HEK293 (cell line): Measurements from ENCODE around the gene SMAD2.

Experiments used
- ATF2 ChIP-seq: fragments of 450-650 bp; formaldehyde crosslinking; IDR thresholded peaks from 2 replicates; pipeline ENCODE4 v1.5.1; 2016; ENCODE audit warnings: missing biosample characterization, missing genetic modification characterization, low read depth
- CTCF ChIP-seq: fragments of 450-650 bp; formaldehyde crosslinking; IDR thresholded peaks from 2 replicates; pipeline ENCODE4 v1.5.1; 2016; ENCODE audit warnings: missing biosample characterization, missing genetic modification characterization
- ELK4 ChIP-seq: IDR thresholded peaks from 2 replicates; pipeline ENCODE4 v1.6.1; 2011; ENCODE audit warnings: mild to moderate bottlenecking, low read depth, low read length, borderline replicate concordance
- SALL2 ChIP-seq: fragments of 450-650 bp; formaldehyde crosslinking; IDR thresholded peaks from 2 replicates; pipeline ENCODE4 v1.5.0; 2017; ENCODE audit warnings: missing biosample characterization, mild to moderate bottlenecking, missing genetic modification characterization, borderline replicate concordance
- SP2 ChIP-seq: fragments of 450-650 bp; formaldehyde crosslinking; IDR thresholded peaks from 2 replicates; pipeline ENCODE4 v1.5.1; 2016; ENCODE audit warnings: missing biosample characterization, missing genetic modification characterization
- TCF7L2 ChIP-seq: IDR thresholded peaks from 2 replicates; pipeline ENCODE4 v1.6.1; 2011; ENCODE audit warnings: low read depth, mild to moderate bottlenecking, inconsistent platforms, low read length, moderate library complexity, borderline replicate concordance
- ZEB2 ChIP-seq: fragments of 450-650 bp; formaldehyde crosslinking; IDR thresholded peaks from 2 replicates; pipeline ENCODE4 v1.5.1; 2016; ENCODE audit warnings: missing biosample characterization, missing genetic modification characterization
- ZNF274 ChIP-seq, 2 experiments: fragments of 200-500 bp in 1 of 2; fragments of 450-650 bp in 1 of 2; sonication (Bioruptor generic) in 1 of 2; formaldehyde crosslinking in 1 of 2; IDR thresholded peaks; 2 replicates each; pipeline versions ENCODE4 v1.5.1 to v1.6.1; 2014 to 2016; ENCODE audit warnings: borderline replicate concordance in 1 of 2, inconsistent platforms in 1 of 2, low read length in 1 of 2, missing biosample characterization in 1 of 2, missing genetic modification characterization in 1 of 2
- ZNF280D ChIP-seq: fragments of 450-650 bp; formaldehyde crosslinking; IDR thresholded peaks from 2 replicates; pipeline ENCODE4 v1.5.1; 2016; ENCODE audit warnings: missing biosample characterization, missing genetic modification characterization
- ZNF513 ChIP-seq: fragments of 450-650 bp; IDR thresholded peaks from 2 replicates; pipeline ENCODE4 v1.5.1; 2018; ENCODE audit warnings: missing biosample characterization, missing genetic modification characterization
- ZNF544 ChIP-seq: fragments of 450-650 bp; formaldehyde crosslinking; IDR thresholded peaks from 2 replicates; pipeline ENCODE4 v1.5.0; 2017; ENCODE audit warnings: missing biosample characterization, missing genetic modification characterization
- ZNF670 ChIP-seq: fragments of 450-650 bp; formaldehyde crosslinking; IDR thresholded peaks from 2 replicates; pipeline ENCODE4 v1.5.1; 2016; ENCODE audit warnings: missing biosample characterization, missing genetic modification characterization, low read depth
- ZSCAN18 ChIP-seq: fragments of 450-650 bp; formaldehyde crosslinking; IDR thresholded peaks from 2 replicates; pipeline ENCODE4 v1.5.1; 2016; ENCODE audit warnings: missing biosample characterization, missing genetic modification characterization

- no peak for TF ChIP-seq CTCF (tag by site-specific recombination)
- TF ChIP-seq ZNF280D (tag by site-specific recombination) = no peak
- TF ChIP-seq SALL2 (tag by site-specific recombination) = no peak
- no peak for TF ChIP-seq ZSCAN18
- no peak for TF ChIP-seq SP2 (tag by site-specific recombination)
- no peak for TF ChIP-seq ZNF670 (tag by site-specific recombination)
- no peak for TF ChIP-seq ELK4
- no peak for TF ChIP-seq ATF2 (tag by site-specific recombination)
- TF ChIP-seq TCF7L2 = no peak
- TF ChIP-seq ZNF544 (tag by site-specific recombination) = no peak
- no peak for TF ChIP-seq ZNF274 (IDR thresholded peaks at IDR 0.05; ENCODE audit: low read length)
- TF ChIP-seq ZNF274 (tag by site-specific recombination; IDR thresholded peaks at IDR 0.05; ENCODE audit: borderline replicate concordance) = no peak
- TF ChIP-seq ZEB2 = no peak
- TF ChIP-seq ZNF513 (tag by site-specific recombination) = no peak
These were observed 67.4 kb downstream of the SMAD2 start for GRCh38 chr18:47863041-47863440.
